Amygdala (tissue), 56 donors: Measurements from ENCODE around the gene PDLIM5.
"Not testable (repeated sequence)": the region's sequence is repeated elsewhere in the genome, so short reads cannot be mapped to it uniquely, and the experiment has no call there.

Experiments used
- DNase-seq, 56 donors: peaks; one replicate each; lab custom pipeline; 2025; lab: John Stamatoyannopoulos, UW

PDLIM5 gene

GRCh38 chr4:94550352-94550751 lies 98.6 kb downstream of the PDLIM5 start:
- DNase-seq, result no peak

GRCh38 chr4:94550851-94551250 lies 99.1 kb downstream of the PDLIM5 start:
- no peak for DNase-seq

GRCh38 chr4:94551643-94552564 lies 100.2 kb downstream of the PDLIM5 start:
- no peak for DNase-seq

- DNase-seq, result not testable (repeated sequence)
These were observed 104.3 kb downstream of the PDLIM5 start for GRCh38 chr4:94556047-94556446.

GRCh38 chr4:94557632-94558031 lies 105.9 kb downstream of the PDLIM5 start:
- DNase-seq, result not testable (repeated sequence)

GRCh38 chr4:94558392-94558904 lies 106.7 kb downstream of the PDLIM5 start:
- no peak for DNase-seq

GRCh38 chr4:94559351-94559806 lies 107.6 kb downstream of the PDLIM5 start:
- no peak for DNase-seq

- no peak for DNase-seq
These were observed 109.7 kb downstream of the PDLIM5 start for GRCh38 chr4:94561249-94562024.

GRCh38 chr4:94562285-94562684 lies 110.5 kb downstream of the PDLIM5 start:
- DNase-seq, result no peak

- no peak for DNase-seq
These were observed 112.5 kb downstream of the PDLIM5 start for GRCh38 chr4:94564252-94564651.

- no peak for DNase-seq
These were observed 114.7 kb downstream of the PDLIM5 start for GRCh38 chr4:94566420-94566819.

- DNase-seq, result no peak
These were observed 116.1 kb downstream of the PDLIM5 start for GRCh38 chr4:94567811-94568210.

GRCh38 chr4:94570558-94570957 lies 118.8 kb downstream of the PDLIM5 start:
- DNase-seq, result no peak

- DNase-seq, result peak in 3 of 56 donors; percentile 1 to 13 (median 2)
These were observed 119.6 kb downstream of the PDLIM5 start for GRCh38 chr4:94571298-94571697.

GRCh38 chr4:94571715-94572114 lies 120.0 kb downstream of the PDLIM5 start:
- no peak for DNase-seq

GRCh38 chr4:94574050-94574449 lies 122.3 kb downstream of the PDLIM5 start:
- no peak for DNase-seq

- no peak for DNase-seq
These were observed 122.9 kb downstream of the PDLIM5 start for GRCh38 chr4:94574616-94575015.

- peak in 10 of 56 donors; percentile 1 to 9 (median 2) for DNase-seq
These were observed 123.9 kb downstream of the PDLIM5 start for GRCh38 chr4:94575652-94576051.

- no peak for DNase-seq
These were observed 124.5 kb downstream of the PDLIM5 start for GRCh38 chr4:94576210-94576609.

- peak in 47 of 56 donors; percentile 0 to 77 (median 44) for DNase-seq
These were observed 125.4 kb downstream of the PDLIM5 start for GRCh38 chr4:94577136-94577535.

GRCh38 chr4:94578195-94578594 lies 126.5 kb downstream of the PDLIM5 start:
- no peak for DNase-seq
